Measurements from ENCODE around the gene PPHLN1.
"Not testable (repeated sequence)": the region's sequence is repeated elsewhere in the genome, so short reads cannot be mapped to it uniquely, and the experiment has no call there.

Gene PPHLN1

GRCh38 chr12:42332301-42333285, 6.6 kb downstream of the PPHLN1 start:
- no peak overlapping the region for H3K4me3 ChIP-seq (ENCODE audit: low read depth, low read length)
- no peak for TF ChIP-seq CTCF (IDR thresholded peaks at IDR 0.05; ENCODE audit: borderline replicate concordance, insufficient read depth, low read depth, low read length)

- TF ChIP-seq CTCF (IDR thresholded peaks at IDR 0.05; ENCODE audit: borderline replicate concordance, insufficient read depth, low read depth, low read length), result no peak
- no peak overlapping the region for H3K4me3 ChIP-seq (ENCODE audit: low read depth, low read length)
Observed at GRCh38 chr12:42336286-42336685, 10.3 kb downstream of the PPHLN1 start.

GRCh38 chr12:42338280-42338679, 12.3 kb downstream of the PPHLN1 start:
- H3K4me3 ChIP-seq (ENCODE audit: low read depth, low read length), result no peak overlapping the region
- no peak for TF ChIP-seq CTCF (IDR thresholded peaks at IDR 0.05; ENCODE audit: borderline replicate concordance, insufficient read depth, low read depth, low read length)

- no peak for TF ChIP-seq CTCF (IDR thresholded peaks at IDR 0.05; ENCODE audit: borderline replicate concordance, insufficient read depth, low read depth, low read length)
Observed at GRCh38 chr12:42342028-42342427, 16.1 kb downstream of the PPHLN1 start.

GRCh38 chr12:42343721-42344120, 17.8 kb downstream of the PPHLN1 start:
- no peak for TF ChIP-seq CTCF (IDR thresholded peaks at IDR 0.05; ENCODE audit: borderline replicate concordance, insufficient read depth, low read depth, low read length)
- no peak overlapping the region for H3K4me3 ChIP-seq (ENCODE audit: low read depth, low read length)

More at GRCh38 chr12:42342028-42342427, 16.1 kb downstream of the PPHLN1 start:
- no peak overlapping the region for H3K4me3 ChIP-seq (ENCODE audit: low read depth, low read length)

GRCh38 chr12:42346403-42347002, 20.5 kb downstream of the PPHLN1 start:
- no peak for TF ChIP-seq CTCF (IDR thresholded peaks at IDR 0.05; ENCODE audit: borderline replicate concordance, insufficient read depth, low read depth, low read length)
- H3K4me3 ChIP-seq (ENCODE audit: low read depth, low read length), result no peak overlapping the region

GRCh38 chr12:42349119-42350020, 23.4 kb downstream of the PPHLN1 start:
- H3K4me3 ChIP-seq (ENCODE audit: low read depth, low read length), result not testable (repeated sequence)

- H3K4me3 ChIP-seq (ENCODE audit: low read depth, low read length), result not testable (repeated sequence)
Observed at GRCh38 chr12:42350021-42350407, 24.0 kb downstream of the PPHLN1 start.

All from GM12875 (cell line).